ENCODE data around the gene CYP4F12.
A peak's percentile ranks its signal among the peaks of the same experiment; 100 is the strongest.

Gene CYP4F12

GRCh38 chr19:15639596-15639995 is 33.3 kb upstream of the CYP4F12 start:
- Histone ChIP-seq H3K27ac (replicated peaks) (no peak overlapping the region), H3K27me3 (ENCODE audit: insufficient read depth, poor library complexity, severe bottlenecking) (no peaks in the 10 kb centered on the region), H3K4me3 (replicated peaks; ENCODE audit: insufficient read depth, low read length) (no peak overlapping the region)
- no peak for DNase-seq (ENCODE audit: low read depth in 1 of 2, low spot score in 1 of 2)
- no peak for TF ChIP-seq GABPA (IDR thresholded peaks at IDR 0.05; ENCODE audit: low read depth)
- no peak for TF ChIP-seq REST (IDR thresholded peaks at IDR 0.05; ENCODE audit: insufficient replicate concordance, low read depth)
- TF ChIP-seq, protein P1, sequence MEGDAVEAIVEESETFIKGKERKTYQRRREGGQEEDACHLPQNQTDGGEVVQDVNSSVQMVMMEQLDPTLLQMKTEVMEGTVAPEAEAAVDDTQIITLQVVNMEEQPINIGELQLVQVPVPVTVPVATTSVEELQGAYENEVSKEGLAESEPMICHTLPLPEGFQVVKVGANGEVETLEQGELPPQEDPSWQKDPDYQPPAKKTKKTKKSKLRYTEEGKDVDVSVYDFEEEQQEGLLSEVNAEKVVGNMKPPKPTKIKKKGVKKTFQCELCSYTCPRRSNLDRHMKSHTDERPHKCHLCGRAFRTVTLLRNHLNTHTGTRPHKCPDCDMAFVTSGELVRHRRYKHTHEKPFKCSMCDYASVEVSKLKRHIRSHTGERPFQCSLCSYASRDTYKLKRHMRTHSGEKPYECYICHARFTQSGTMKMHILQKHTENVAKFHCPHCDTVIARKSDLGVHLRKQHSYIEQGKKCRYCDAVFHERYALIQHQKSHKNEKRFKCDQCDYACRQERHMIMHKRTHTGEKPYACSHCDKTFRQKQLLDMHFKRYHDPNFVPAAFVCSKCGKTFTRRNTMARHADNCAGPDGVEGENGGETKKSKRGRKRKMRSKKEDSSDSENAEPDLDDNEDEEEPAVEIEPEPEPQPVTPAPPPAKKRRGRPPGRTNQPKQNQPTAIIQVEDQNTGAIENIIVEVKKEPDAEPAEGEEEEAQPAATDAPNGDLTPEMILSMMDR (IDR thresholded peaks at IDR 0.05; ENCODE audit: insufficient read depth, low read length): no peak
- TF ChIP-seq SPI1 (IDR thresholded peaks at IDR 0.05; ENCODE audit: borderline replicate concordance, low read depth): no peak
- TF ChIP-seq POLR2AphosphoS5 (IDR thresholded peaks at IDR 0.05; ENCODE audit: low read depth): no peak

GRCh38 chr19:15640294-15640903 is 32.5 kb upstream of the CYP4F12 start, which contains the start of gene CYP4F3:
Gene CYP4F3, plus strand, starts transcription at chr19:15640897. Its CDS starts 519 bp downstream, at chr19:15641416.
- TF ChIP-seq, protein P1 (IDR thresholded peaks at IDR 0.05; ENCODE audit: insufficient read depth, low read length): no peak
- TF ChIP-seq POLR2AphosphoS5 (IDR thresholded peaks at IDR 0.05; ENCODE audit: low read depth) (peak; percentile 72), GABPA (IDR thresholded peaks at IDR 0.05; ENCODE audit: low read depth) (no peak)
- DNase-seq (ENCODE audit: low read depth in 1 of 2, low spot score in 1 of 2): peak; percentile 82 to 92
- Histone ChIP-seq H3K27me3 (ENCODE audit: insufficient read depth, poor library complexity, severe bottlenecking) (no peaks in the 10 kb centered on the region), H3K27ac (replicated peaks) (peak within 1 kb of the TSS; percentile 89), H3K4me3 (replicated peaks; ENCODE audit: insufficient read depth, low read length) (0 out of 2 replicates have a peak within 1 kb of the TSS, but pooled peaks have one; percentile 1)

GRCh38 chr19:15640904-15641597 is 31.8 kb upstream of the CYP4F12 start:
- Histone ChIP-seq H3K27me3 (ENCODE audit: insufficient read depth, poor library complexity, severe bottlenecking) (no peaks in the 10 kb centered on the region), H3K4me3 (replicated peaks; ENCODE audit: insufficient read depth, low read length) (0 out of 2 replicates have a peak overlapping the region, but pooled peaks have one; percentile 1), H3K27ac (replicated peaks) (peak overlapping the region; percentile 89)
- TF ChIP-seq GABPA (IDR thresholded peaks at IDR 0.05; ENCODE audit: low read depth): no peak
- no peak for DNase-seq (ENCODE audit: low read depth in 1 of 2, low spot score in 1 of 2)

DNA sequence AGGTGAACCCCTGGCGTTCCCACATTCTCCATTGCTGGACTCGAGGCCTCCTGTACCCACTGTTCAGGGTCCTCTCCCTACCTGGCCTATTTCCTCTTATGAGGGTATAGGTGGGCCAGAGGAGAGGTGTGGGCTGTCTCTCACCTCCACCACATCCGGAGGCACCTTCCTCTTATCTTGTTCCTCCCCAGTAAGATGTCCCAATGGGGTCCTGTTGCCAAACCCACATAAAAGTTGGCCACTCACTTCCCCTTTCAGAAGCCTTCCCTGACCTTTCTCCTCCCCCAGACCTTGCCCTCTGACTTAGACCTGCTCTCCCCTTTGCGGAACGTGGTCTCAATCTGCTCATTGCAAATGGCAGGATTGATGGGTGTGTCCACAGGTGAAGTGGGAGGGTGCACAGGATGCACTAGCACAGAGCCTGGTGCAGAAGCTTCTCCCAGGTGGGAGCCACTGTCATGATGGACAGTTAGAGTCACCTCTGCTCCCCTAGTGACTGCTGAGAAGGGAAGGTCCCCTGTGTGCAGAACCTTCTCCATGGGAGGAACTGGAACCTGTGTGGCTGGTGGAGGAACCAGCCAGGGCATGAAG is 30.9 kb upstream of the CYP4F12 start:
- Histone ChIP-seq H3K27ac (replicated peaks) (peak overlapping the region; percentile 89), H3K27me3 (ENCODE audit: insufficient read depth, poor library complexity, severe bottlenecking) (no peaks in the 10 kb centered on the region), H3K4me3 (replicated peaks; ENCODE audit: insufficient read depth, low read length) (peak overlapping the region; percentile 16; the same call in 1 of the 2 replicates)
- peak; percentile 90 to 96 for DNase-seq (ENCODE audit: low read depth in 1 of 2, low spot score in 1 of 2)
- TF ChIP-seq, protein P1 (IDR thresholded peaks at IDR 0.05; ENCODE audit: insufficient read depth, low read length): no peak
- TF ChIP-seq POLR2AphosphoS5 (IDR thresholded peaks at IDR 0.05; ENCODE audit: low read depth) (peak; percentile 87), REST (IDR thresholded peaks at IDR 0.05; ENCODE audit: insufficient replicate concordance, low read depth) (no peak), SPI1 (IDR thresholded peaks at IDR 0.05; ENCODE audit: borderline replicate concordance, low read depth) (peak; percentile 98), GABPA (IDR thresholded peaks at IDR 0.05; ENCODE audit: low read depth) (0 out of 2 replicates have a peak, but pooled peaks have one; percentile 27)
